ENCODE data around the gene GABRA5. TPM values are rescaled to one million over a fixed set of nuclear protein-coding genes. Genes with fewer than 3 reads are reported as not detected.

The GABRA5 gene
- polyA plus RNA-seq, 1 experiment: 3.6 TPM

DNA sequence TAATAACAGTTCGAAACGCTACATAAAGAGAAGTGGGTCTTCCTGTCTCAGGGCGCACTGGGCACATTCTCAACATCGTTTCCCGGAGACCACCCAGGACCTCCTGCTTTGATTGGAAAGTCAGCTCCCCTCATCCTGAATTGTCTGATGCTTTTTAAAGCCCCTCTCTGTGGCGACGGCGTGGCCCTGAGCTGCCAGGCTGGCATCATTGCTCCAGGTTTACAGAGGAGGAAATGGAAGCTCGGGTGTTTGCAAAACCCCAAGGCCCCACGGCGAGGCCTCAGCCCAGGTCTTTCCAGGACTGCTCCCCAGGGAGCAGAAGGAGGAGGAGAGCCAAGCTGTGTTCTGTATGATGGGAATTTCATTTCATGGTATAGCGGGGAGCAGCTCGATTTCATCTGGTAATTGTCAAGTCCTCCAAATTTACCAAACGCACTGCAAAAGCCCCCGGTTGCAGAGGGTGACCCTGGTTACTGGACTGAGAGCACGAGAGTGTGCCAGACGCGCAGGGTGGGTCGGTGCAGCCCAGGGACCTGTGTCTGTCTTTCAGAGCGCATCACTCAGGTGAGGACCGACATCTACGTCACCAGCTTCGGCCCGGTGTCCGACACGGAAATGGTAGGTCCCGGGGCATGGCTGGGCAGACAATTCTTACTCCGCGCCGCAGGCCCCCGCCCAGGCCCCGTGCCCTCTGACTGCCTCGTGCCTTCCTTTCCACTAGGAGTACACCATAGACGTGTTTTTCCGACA, 15.9 kb downstream of the GABRA5 start:
- no peak for DNase-seq (ENCODE audit: low read depth, low spot score)
- ChIA-PET CTCF (interaction anchor here (1.3 kb wide), 1 partner anchor 9 kb away, joined by 3 read pairs; no protein-coding TSS in a partner anchor), POLR2A (no interaction called here)
- H3K27me3 ChIP-seq (ENCODE audit: control insufficient read depth, insufficient read depth, low read length): no peaks in the 10 kb centered on the region
- no peaks in the 10 kb centered on the region; the same call in 1 of the 2 replicates for H3K9me3 ChIP-seq (ENCODE audit: control insufficient read depth, insufficient read depth, low read length)
- H3K4me3 ChIP-seq (ENCODE audit: low read depth, low read length): no peak overlapping the region
- TF ChIP-seq, protein P1, sequence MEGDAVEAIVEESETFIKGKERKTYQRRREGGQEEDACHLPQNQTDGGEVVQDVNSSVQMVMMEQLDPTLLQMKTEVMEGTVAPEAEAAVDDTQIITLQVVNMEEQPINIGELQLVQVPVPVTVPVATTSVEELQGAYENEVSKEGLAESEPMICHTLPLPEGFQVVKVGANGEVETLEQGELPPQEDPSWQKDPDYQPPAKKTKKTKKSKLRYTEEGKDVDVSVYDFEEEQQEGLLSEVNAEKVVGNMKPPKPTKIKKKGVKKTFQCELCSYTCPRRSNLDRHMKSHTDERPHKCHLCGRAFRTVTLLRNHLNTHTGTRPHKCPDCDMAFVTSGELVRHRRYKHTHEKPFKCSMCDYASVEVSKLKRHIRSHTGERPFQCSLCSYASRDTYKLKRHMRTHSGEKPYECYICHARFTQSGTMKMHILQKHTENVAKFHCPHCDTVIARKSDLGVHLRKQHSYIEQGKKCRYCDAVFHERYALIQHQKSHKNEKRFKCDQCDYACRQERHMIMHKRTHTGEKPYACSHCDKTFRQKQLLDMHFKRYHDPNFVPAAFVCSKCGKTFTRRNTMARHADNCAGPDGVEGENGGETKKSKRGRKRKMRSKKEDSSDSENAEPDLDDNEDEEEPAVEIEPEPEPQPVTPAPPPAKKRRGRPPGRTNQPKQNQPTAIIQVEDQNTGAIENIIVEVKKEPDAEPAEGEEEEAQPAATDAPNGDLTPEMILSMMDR (IDR thresholded peaks at IDR 0.05; ENCODE audit: low read depth, low read length): no peak
- no peak overlapping the region for H3K27ac ChIP-seq (ENCODE audit: low read depth, low read length)

DNA sequence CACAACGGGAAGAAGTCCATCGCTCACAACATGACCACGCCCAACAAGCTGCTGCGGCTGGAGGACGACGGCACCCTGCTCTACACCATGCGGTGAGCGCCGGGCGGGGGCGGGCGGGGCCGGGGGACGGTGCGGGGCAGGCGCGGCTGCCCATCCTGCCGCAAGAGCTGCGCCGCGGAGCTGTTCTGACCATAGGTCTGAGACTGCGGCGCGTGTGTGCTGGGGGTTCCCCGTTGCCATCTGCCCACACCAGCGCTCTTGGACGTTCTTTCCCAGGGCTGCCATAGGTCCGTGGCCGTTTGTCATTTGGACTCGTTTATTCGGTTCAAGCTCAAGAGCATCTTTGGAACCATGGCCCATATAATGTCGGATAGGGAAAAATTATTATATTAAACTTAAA, 16.6 kb downstream of the GABRA5 start:
- POLR2A ChIA-PET: no interaction called here
- no peak overlapping the region for H3K27ac ChIP-seq (ENCODE audit: low read depth, low read length)
- no peak overlapping the region for H3K4me3 ChIP-seq (ENCODE audit: low read depth, low read length)
- no peaks in the 10 kb centered on the region; the same call in 1 of the 2 replicates for H3K9me3 ChIP-seq (ENCODE audit: control insufficient read depth, insufficient read depth, low read length)
- TF ChIP-seq, protein P1 (IDR thresholded peaks at IDR 0.05; ENCODE audit: low read depth, low read length): no peak
- no peaks in the 10 kb centered on the region for H3K27me3 ChIP-seq (ENCODE audit: control insufficient read depth, insufficient read depth, low read length)
- DNase-seq (ENCODE audit: low read depth, low spot score): no peak
- CTCF ChIA-PET: no interaction called here

DNA sequence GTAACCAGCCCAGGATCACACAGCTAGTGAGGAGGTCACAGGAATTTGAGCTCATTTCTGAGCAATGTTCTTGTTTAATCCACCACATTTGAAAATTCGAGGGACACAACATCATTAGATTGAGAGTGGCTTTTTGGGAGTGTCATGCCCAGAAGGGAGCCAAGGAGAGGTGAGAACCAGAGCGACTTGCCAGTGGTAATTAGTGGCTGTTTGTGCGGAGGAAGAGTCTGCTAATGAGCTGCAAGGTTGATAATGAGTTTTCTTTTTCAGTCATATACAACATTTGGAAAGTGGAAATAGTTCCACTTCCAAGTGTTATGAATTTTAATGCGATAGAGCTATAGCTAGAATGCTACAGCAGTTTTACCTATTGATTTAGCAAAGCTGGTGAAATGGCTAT, 19.7 kb downstream of the GABRA5 start:
- POLR2A ChIA-PET: no interaction called here
- Histone ChIP-seq H3K9me3 (ENCODE audit: control insufficient read depth, insufficient read depth, low read length) (no peaks in the 10 kb centered on the region; the same call in 1 of the 2 replicates), H3K4me3 (ENCODE audit: low read depth, low read length) (no peak overlapping the region), H3K27ac (ENCODE audit: low read depth, low read length) (no peak overlapping the region), H3K27me3 (ENCODE audit: control insufficient read depth, insufficient read depth, low read length) (no peaks in the 10 kb centered on the region)
- CTCF ChIA-PET: interaction anchor here (0.7 to 1.2 kb wide), 3 partner anchors 129 to 1378 kb away, joined by 3 to 4 read pairs (median 3); no protein-coding TSS in a partner anchor
- DNase-seq (ENCODE audit: low read depth, low spot score): no peak
- TF ChIP-seq, protein P1 (IDR thresholded peaks at IDR 0.05; ENCODE audit: low read depth, low read length): no peak

DNA sequence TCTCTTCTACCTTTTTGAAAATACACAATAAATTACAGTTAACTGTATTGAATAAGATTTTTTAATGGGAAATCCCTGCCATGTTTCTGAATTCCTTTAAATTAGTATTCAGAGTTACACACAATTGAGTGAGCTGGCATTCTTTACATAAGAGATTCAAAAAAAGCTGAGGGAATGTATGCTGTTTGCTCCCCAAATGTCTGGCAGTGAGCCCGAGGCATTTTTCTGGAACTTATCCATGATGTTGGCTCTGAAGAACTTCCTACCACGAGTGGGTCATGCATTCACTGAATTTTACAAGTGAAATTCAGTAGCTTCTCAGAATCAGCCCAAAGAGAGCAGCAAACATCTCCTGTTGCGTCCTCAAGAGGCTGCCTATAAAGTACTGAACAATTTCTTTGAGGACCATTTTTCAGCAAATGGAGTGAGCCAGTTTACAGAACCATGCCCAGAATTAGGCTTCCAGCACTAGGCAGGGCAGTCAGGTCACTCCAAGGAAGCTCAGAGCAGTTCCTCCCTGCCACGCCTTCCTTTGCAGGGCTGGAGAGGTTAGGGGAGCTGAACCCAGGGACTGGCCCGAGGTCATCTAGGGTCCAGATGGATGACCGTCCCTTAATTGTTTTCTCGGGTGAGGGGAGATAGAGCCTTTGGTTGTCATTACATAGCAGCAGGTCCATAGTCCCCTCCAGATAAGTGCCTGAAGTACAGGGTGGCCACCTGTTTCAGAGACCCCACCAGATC, 21.2 kb downstream of the GABRA5 start:
- ChIA-PET POLR2A (no interaction called here), CTCF (interaction anchor here (1.0 kb wide), 1 partner anchor 128 kb away, joined by 3 read pairs; no protein-coding TSS in a partner anchor)
- no peaks in the 10 kb centered on the region for H3K27me3 ChIP-seq (ENCODE audit: control insufficient read depth, insufficient read depth, low read length)
- TF ChIP-seq, protein P1 (IDR thresholded peaks at IDR 0.05; ENCODE audit: low read depth, low read length): no peak
- H3K9me3 ChIP-seq (ENCODE audit: control insufficient read depth, insufficient read depth, low read length): peaks cover 3% of the 10 kb centered on the region; the same call in 1 of the 2 replicates
- H3K4me3 ChIP-seq (ENCODE audit: low read depth, low read length): no peak overlapping the region
- DNase-seq (ENCODE audit: low read depth, low spot score): no peak
- no peak overlapping the region for H3K27ac ChIP-seq (ENCODE audit: low read depth, low read length)

DNA sequence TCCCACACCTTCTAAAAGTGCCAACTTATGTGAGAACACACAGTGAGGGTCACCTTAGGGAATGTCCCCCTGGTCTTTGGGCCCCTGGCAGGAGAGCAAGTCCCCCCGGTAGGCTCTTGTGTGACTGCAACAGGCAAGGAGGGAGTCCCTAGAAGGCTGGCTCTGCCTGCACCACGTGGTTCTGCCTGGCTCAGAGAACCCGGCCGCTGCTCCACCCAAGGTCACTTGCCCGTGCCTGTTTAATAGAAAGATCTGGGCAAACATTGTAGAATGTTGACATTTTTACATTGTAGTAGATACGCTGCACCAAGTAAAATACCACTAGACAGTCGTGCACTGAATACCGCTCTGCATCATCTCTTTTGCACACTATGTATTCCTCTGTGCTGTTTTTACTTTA, 21.9 kb downstream of the GABRA5 start:
- Histone ChIP-seq H3K9me3 (ENCODE audit: control insufficient read depth, insufficient read depth, low read length) (peaks cover 10% of the 10 kb centered on the region), H3K4me3 (ENCODE audit: low read depth, low read length) (no peak overlapping the region), H3K27me3 (ENCODE audit: control insufficient read depth, insufficient read depth, low read length) (no peaks in the 10 kb centered on the region), H3K27ac (ENCODE audit: low read depth, low read length) (no peak overlapping the region)
- DNase-seq (ENCODE audit: low read depth, low spot score): no peak
- POLR2A ChIA-PET: no interaction called here
- TF ChIP-seq, protein P1 (IDR thresholded peaks at IDR 0.05; ENCODE audit: low read depth, low read length): no peak
- CTCF ChIA-PET: interaction anchor here (0.6 to 4.2 kb wide), 7 partner anchors 12 to 760 kb away, joined by 3 to 52 read pairs (median 4); no protein-coding TSS in a partner anchor
